PC-9 (cell line): ENCODE results near the gene IRF5. TPM values are rescaled to one million over a fixed set of nuclear protein-coding genes. Genes with fewer than 3 reads are reported as not detected.

ENCODE experiments used
- BruUV-seq: library from RNA; stranded (reverse); fragments of 400-500 nt; replicated peaks from 2 replicates; lab custom pipeline; 2021; lab: Mats Ljungman, UMichigan
- CTCF ChIA-PET: fragments of 300-600 bp; sonication (Branson Sonifier 250); formaldehyde crosslinking; loops from one replicate; lab custom pipeline; 2022; ENCODE audit warnings: antibody characterized with exemption; lab: Charles Lee
- POLR2A ChIA-PET: fragments of 300-600 bp; sonication (Branson Sonifier 250); formaldehyde crosslinking; loops from one replicate; lab custom pipeline; 2022; ENCODE audit warnings: antibody characterized with exemption; ENCODE audit not compliant: unreplicated experiment; lab: Charles Lee
- DNase-seq, 2 experiments: peaks; one replicate each; pipeline versions ENCODE4 v3.0.0 to v3.0.0-alpha.2; 2015 to 2022; ENCODE audit warnings: mixed read lengths in 1 of 2
- H2AFZ ChIP-seq: fragments of 200-600 bp; sonication (generic); 2 replicates; pipeline ENCODE4 v1.8.1; 2017; ENCODE audit warnings: antibody characterized with exemption
- H3F3A ChIP-seq: fragments of 200-600 bp; sonication (generic); 2 replicates; pipeline ENCODE4 v1.8.1; 2017; ENCODE audit warnings: antibody characterized with exemption, mild to moderate bottlenecking, low read depth; ENCODE audit not compliant: insufficient read depth
- H3K27ac ChIP-seq: fragments of 200-600 bp; sonication (generic); 2 replicates; pipeline ENCODE4 v1.6.1; 2016; ENCODE audit warnings: mixed run types
- H3K27me3 ChIP-seq: fragments of 200-600 bp; sonication (generic); 2 replicates; pipeline ENCODE4 v1.6.1; 2016; ENCODE audit warnings: low read depth, mixed run types; ENCODE audit not compliant: insufficient read depth
- H3K36me3 ChIP-seq: fragments of 200-600 bp; sonication (generic); 2 replicates; pipeline ENCODE4 v1.6.1; 2016; ENCODE audit warnings: low read depth, mixed run types
- H3K4me1 ChIP-seq: fragments of 200-600 bp; sonication (generic); replicated peaks from 2 replicates; pipeline ENCODE4 v1.6.1; 2016; ENCODE audit warnings: mixed run types; ENCODE audit not compliant: insufficient read depth
- H3K4me2 ChIP-seq: fragments of 200-600 bp; sonication (generic); 2 replicates; pipeline ENCODE4 v1.6.1; 2017; ENCODE audit warnings: mixed run types
- H3K4me3 ChIP-seq: fragments of 200-600 bp; sonication (generic); 2 replicates; pipeline ENCODE4 v1.6.1; 2016; ENCODE audit warnings: mixed run types
- H3K79me2 ChIP-seq: fragments of 200-600 bp; sonication (generic); 2 replicates; pipeline ENCODE4 v1.6.1; 2017; ENCODE audit warnings: low read depth, mixed run types
- H3K9me2 ChIP-seq: fragments of 200-600 bp; sonication (generic); 2 replicates; pipeline ENCODE4 v1.8.1; 2017; ENCODE audit warnings: mild to moderate bottlenecking; ENCODE audit not compliant: insufficient read depth
- H3K9me3 ChIP-seq: fragments of 200-600 bp; sonication (generic); 2 replicates; pipeline ENCODE4 v1.8.1; 2016; ENCODE audit warnings: low read depth; ENCODE audit not compliant: insufficient read depth
- H4K20me1 ChIP-seq: fragments of 200-600 bp; sonication (generic); 2 replicates; pipeline ENCODE4 v1.8.1; 2017; ENCODE audit not compliant: insufficient read depth
- EZH2 ChIP-seq: fragments of 200-600 bp; sonication (generic); IDR thresholded peaks from 2 replicates; pipeline ENCODE4 v1.8.0; 2017; ENCODE audit warnings: antibody characterized with exemption, low read depth
- intact Hi-C: fragments of 100-400 bp; cut with micrococcal nuclease; formaldehyde crosslinking; loops from one replicate; pipeline ENCODE4 v1.10.0; 2022; ENCODE audit not compliant: unreplicated experiment
- total RNA-seq: library from RNA; stranded (reverse); gene quantifications from 2 replicates; pipeline ENCODE4 v1.2.3, GENCODE V29; 2021
- TF ChIP-seq, protein P1 (sequence below): fragments of 200-600 bp; sonication (generic); conservative IDR thresholded peaks from 2 replicates; pipeline ENCODE4 v1.6.1; 2017; ENCODE audit warnings: mixed run types, antibody characterized with exemption, mild to moderate bottlenecking, moderate library complexity

IRF5 gene
- total RNA-seq, 1 experiment from 2014 or later = 3.4 TPM

- H3K4me2 ChIP-seq = peak overlapping the region; percentile 83
- peak; percentile 97 for DNase-seq
- H3K27ac ChIP-seq = peak overlapping the region; percentile 75
- H3K27me3 ChIP-seq = no peaks in the 10 kb centered on the region
- intact Hi-C loops = loop anchor here (1.0 to 5.0 kb wide), 5 partner anchors 11 to 319 kb away; partner anchors contain the start of genes ATP6V1F and FLNC
- H2AFZ ChIP-seq = no peak overlapping the region
- H3F3A ChIP-seq = peaks cover 42% of the 10 kb centered on the region; the same call in 1 of the 2 replicates
- ChIA-PET POLR2A (interaction anchor here (0.6 to 0.7 kb wide), 5 partner anchors 17 to 235 kb away, joined by 3 to 6 read pairs (median 4); partner anchors contain the start of gene KCP), CTCF (interaction anchor here (0.7 kb wide), 1 partner anchor 18 kb away, joined by 3 read pairs; no protein-coding TSS in a partner anchor)
- peak overlapping the region; percentile 42; the same call in 1 of the 2 replicates for H3K4me3 ChIP-seq
- no peaks in the 10 kb centered on the region for H4K20me1 ChIP-seq
- peaks cover 49% of the 10 kb centered on the region for H3K4me1 ChIP-seq
- peaks cover 5% of the 10 kb centered on the region for H3K79me2 ChIP-seq
- H3K36me3 ChIP-seq = no peaks in the 10 kb centered on the region
- TF ChIP-seq, protein P1, sequence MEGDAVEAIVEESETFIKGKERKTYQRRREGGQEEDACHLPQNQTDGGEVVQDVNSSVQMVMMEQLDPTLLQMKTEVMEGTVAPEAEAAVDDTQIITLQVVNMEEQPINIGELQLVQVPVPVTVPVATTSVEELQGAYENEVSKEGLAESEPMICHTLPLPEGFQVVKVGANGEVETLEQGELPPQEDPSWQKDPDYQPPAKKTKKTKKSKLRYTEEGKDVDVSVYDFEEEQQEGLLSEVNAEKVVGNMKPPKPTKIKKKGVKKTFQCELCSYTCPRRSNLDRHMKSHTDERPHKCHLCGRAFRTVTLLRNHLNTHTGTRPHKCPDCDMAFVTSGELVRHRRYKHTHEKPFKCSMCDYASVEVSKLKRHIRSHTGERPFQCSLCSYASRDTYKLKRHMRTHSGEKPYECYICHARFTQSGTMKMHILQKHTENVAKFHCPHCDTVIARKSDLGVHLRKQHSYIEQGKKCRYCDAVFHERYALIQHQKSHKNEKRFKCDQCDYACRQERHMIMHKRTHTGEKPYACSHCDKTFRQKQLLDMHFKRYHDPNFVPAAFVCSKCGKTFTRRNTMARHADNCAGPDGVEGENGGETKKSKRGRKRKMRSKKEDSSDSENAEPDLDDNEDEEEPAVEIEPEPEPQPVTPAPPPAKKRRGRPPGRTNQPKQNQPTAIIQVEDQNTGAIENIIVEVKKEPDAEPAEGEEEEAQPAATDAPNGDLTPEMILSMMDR = no peak
- no peak for TF ChIP-seq EZH2
- no peaks in the 10 kb centered on the region for H3K9me2 ChIP-seq
- BruUV-seq = TSS peak; percentile 62
- H3K9me3 ChIP-seq = no peaks in the 10 kb centered on the region
These were observed 44.3 kb upstream of the IRF5 start for GRCh38 chr7:128893251-128894100.

- POLR2A ChIA-PET = interaction anchor here (0.6 kb wide), 1 partner anchor 17 kb away, joined by 6 read pairs; the partner anchor contains the start of gene KCP
These were observed 43.7 kb upstream of the IRF5 start for GRCh38 chr7:128894101-128894440.

DNA sequence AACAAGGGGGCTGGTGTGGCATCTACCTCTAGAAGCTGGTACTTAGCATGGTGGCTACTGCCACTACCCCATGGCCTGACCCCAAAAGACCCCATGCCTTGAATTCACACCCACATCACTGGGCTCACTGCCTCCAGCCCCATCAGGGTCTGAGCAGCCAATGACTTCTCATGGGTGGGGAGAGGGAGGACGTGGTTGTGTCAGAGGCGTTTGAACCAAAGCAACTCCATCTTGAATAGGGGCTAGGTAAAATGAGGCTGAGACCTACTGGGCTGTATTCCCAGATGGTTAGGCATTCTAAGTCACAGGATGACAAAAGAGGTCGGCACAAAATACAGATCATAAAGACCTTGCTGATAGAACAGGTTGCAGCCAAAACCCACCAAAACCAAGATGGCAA is 42.4 kb upstream of the IRF5 start:
- TF ChIP-seq EZH2 = no peak
- intact Hi-C loops = no loop called here
- no peak for DNase-seq
- no peaks in the 10 kb centered on the region; the same call in 1 of the 2 replicates for H3K79me2 ChIP-seq
- no peak overlapping the region for H3K27ac ChIP-seq
- ChIA-PET CTCF (no interaction called here), POLR2A (no interaction called here)
- no peaks in the 10 kb centered on the region for H3K27me3 ChIP-seq
- no peak overlapping the region for H3K4me2 ChIP-seq
- no peaks in the 10 kb centered on the region for H3K9me2 ChIP-seq
- no peak overlapping the region for H2AFZ ChIP-seq
- H3K36me3 ChIP-seq = 0 out of 2 replicates have a peak, but pooled peaks cover 5% of the 10 kb centered on the region
- no TSS peak for BruUV-seq
- peaks cover 32% of the 10 kb centered on the region for H3K4me1 ChIP-seq
- no peaks in the 10 kb centered on the region for H4K20me1 ChIP-seq
- peaks cover 32% of the 10 kb centered on the region; the same call in 1 of the 2 replicates for H3F3A ChIP-seq
- H3K9me3 ChIP-seq = no peaks in the 10 kb centered on the region
- H3K4me3 ChIP-seq = no peak overlapping the region

More at GRCh38 chr7:128894101-128894440, 43.7 kb upstream of the IRF5 start:
- Histone ChIP-seq H2AFZ (no peak overlapping the region), H3K27ac (peak overlapping the region; percentile 75), H4K20me1 (no peaks in the 10 kb centered on the region), H3K4me3 (no peak overlapping the region), H3K79me2 (peaks cover 4% of the 10 kb centered on the region; the same call in 1 of the 2 replicates), H3K27me3 (no peaks in the 10 kb centered on the region), H3K4me2 (peak overlapping the region; percentile 83), H3K9me2 (no peaks in the 10 kb centered on the region), H3F3A (peaks cover 38% of the 10 kb centered on the region; the same call in 1 of the 2 replicates), H3K36me3 (no peaks in the 10 kb centered on the region), H3K4me1 (peaks cover 43% of the 10 kb centered on the region), H3K9me3 (no peaks in the 10 kb centered on the region)
- intact Hi-C loops = loop anchor here (5.0 kb wide), 3 partner anchors 62 to 318 kb away; partner anchors contain the start of gene FLNC
- CTCF ChIA-PET = no interaction called here
- DNase-seq = peak in 1 of 2 experiments; percentile 32
- no TSS peak for BruUV-seq
- TF ChIP-seq, protein P1 = no peak
- TF ChIP-seq EZH2 = no peak
